ENCODE measurements around the gene LMF1. TPM values are rescaled to one million over a fixed set of nuclear protein-coding genes. Genes with fewer than 3 reads are reported as not detected.

The LMF1 gene
- polyA plus RNA-seq, 1 donor from 2014 or later: 16.2 TPM

GRCh38 chr16:874366-875181 is 96.2 kb downstream of the LMF1 start:
- Histone ChIP-seq H3K79me2 (replicated peaks; ENCODE audit: insufficient read depth, low read length) (no peaks in the 10 kb centered on the region), H3K27me3 (ENCODE audit: insufficient read depth, low read depth, low read length) (no peaks in the 10 kb centered on the region), H3K9me2 (ENCODE audit: insufficient read depth, low read length) (no peaks in the 10 kb centered on the region), H2AFZ (ENCODE audit: low read depth, low read length) (no peak overlapping the region), H3K9ac (ENCODE audit: low read length) (no peak overlapping the region), H3K27ac (ENCODE audit: low read length) (no peak overlapping the region), H4K20me1 (ENCODE audit: insufficient read depth) (no peaks in the 10 kb centered on the region), H3F3A (ENCODE audit: insufficient read depth, low read length, poor library complexity, severe bottlenecking) (no peaks in the 10 kb centered on the region), H3K9me3 (ENCODE audit: low read length) (no peaks in the 10 kb centered on the region), H3K36me3 (ENCODE audit: insufficient read depth, low read length) (no peaks in the 10 kb centered on the region), H3K4me3 (ENCODE audit: low read length) (no peak overlapping the region), H3K4me2 (ENCODE audit: low read length) (no peak overlapping the region)
- TF ChIP-seq TAF1 (IDR thresholded peaks at IDR 0.05; ENCODE audit: low read depth) (no peak), EP300 (conservative IDR thresholded peaks at IDR 0.05; ENCODE audit: poor library complexity, severe bottlenecking) (no peak), SMC3 (conservative IDR thresholded peaks at IDR 0.05; ENCODE audit: poor library complexity) (no peak), EZH2 (IDR thresholded peaks at IDR 0.05; ENCODE audit: borderline replicate concordance, insufficient read depth, low read length, poor library complexity, severe bottlenecking) (no peak), POLR2AphosphoS5 (IDR thresholded peaks at IDR 0.05) (no peak), REST (IDR thresholded peaks at IDR 0.05; ENCODE audit: borderline replicate concordance) (no peak), RAD21 (conservative IDR thresholded peaks at IDR 0.05) (no peak), MXI1 (conservative IDR thresholded peaks at IDR 0.05; ENCODE audit: poor library complexity, severe bottlenecking) (no peak), CTCF (IDR thresholded peaks at IDR 0.05; ENCODE audit: poor library complexity, severe bottlenecking) (no peak)

GRCh38 chr16:873889-874288 is 96.9 kb downstream of the LMF1 start:
- H2AFZ ChIP-seq (ENCODE audit: low read depth, low read length): no peak overlapping the region
- H3K79me2 ChIP-seq (replicated peaks; ENCODE audit: insufficient read depth, low read length): no peaks in the 10 kb centered on the region
- H3K36me3 ChIP-seq (ENCODE audit: insufficient read depth, low read length): no peaks in the 10 kb centered on the region
- no peak for TF ChIP-seq MXI1 (conservative IDR thresholded peaks at IDR 0.05; ENCODE audit: poor library complexity, severe bottlenecking)
- no peak for TF ChIP-seq POLR2AphosphoS5 (IDR thresholded peaks at IDR 0.05)
- TF ChIP-seq EZH2 (IDR thresholded peaks at IDR 0.05; ENCODE audit: borderline replicate concordance, insufficient read depth, low read length, poor library complexity, severe bottlenecking): no peak
- no peak for TF ChIP-seq RAD21 (conservative IDR thresholded peaks at IDR 0.05)
- TF ChIP-seq EP300 (conservative IDR thresholded peaks at IDR 0.05; ENCODE audit: poor library complexity, severe bottlenecking): no peak
- TF ChIP-seq CTCF (IDR thresholded peaks at IDR 0.05; ENCODE audit: poor library complexity, severe bottlenecking): no peak
- no peaks in the 10 kb centered on the region for H3K9me2 ChIP-seq (ENCODE audit: insufficient read depth, low read length)
- no peak overlapping the region for H3K9ac ChIP-seq (ENCODE audit: low read length)
- H3K4me3 ChIP-seq (ENCODE audit: low read length): no peak overlapping the region
- H3K27ac ChIP-seq (ENCODE audit: low read length): no peak overlapping the region
- H3K9me3 ChIP-seq (ENCODE audit: low read length): no peaks in the 10 kb centered on the region
- H4K20me1 ChIP-seq (ENCODE audit: insufficient read depth): no peaks in the 10 kb centered on the region
- H3K27me3 ChIP-seq (ENCODE audit: insufficient read depth, low read depth, low read length): no peaks in the 10 kb centered on the region
- no peak overlapping the region for H3K4me2 ChIP-seq (ENCODE audit: low read length)
- no peaks in the 10 kb centered on the region for H3F3A ChIP-seq (ENCODE audit: insufficient read depth, low read length, poor library complexity, severe bottlenecking)

All from neural cell (in vitro differentiated cells).